ENCODE data around the gene GIMAP7. TPM values are rescaled to one million over a fixed set of nuclear protein-coding genes. Genes with fewer than 3 reads are reported as not detected.
"Not testable (repeated sequence)": the region's sequence is repeated elsewhere in the genome, so short reads cannot be mapped to it uniquely, and the experiment has no call there.

The GIMAP7 gene
- not detected in 2 replicates for total RNA-seq (2014; rRNA removed; shearing (Covaris generic))

DNA sequence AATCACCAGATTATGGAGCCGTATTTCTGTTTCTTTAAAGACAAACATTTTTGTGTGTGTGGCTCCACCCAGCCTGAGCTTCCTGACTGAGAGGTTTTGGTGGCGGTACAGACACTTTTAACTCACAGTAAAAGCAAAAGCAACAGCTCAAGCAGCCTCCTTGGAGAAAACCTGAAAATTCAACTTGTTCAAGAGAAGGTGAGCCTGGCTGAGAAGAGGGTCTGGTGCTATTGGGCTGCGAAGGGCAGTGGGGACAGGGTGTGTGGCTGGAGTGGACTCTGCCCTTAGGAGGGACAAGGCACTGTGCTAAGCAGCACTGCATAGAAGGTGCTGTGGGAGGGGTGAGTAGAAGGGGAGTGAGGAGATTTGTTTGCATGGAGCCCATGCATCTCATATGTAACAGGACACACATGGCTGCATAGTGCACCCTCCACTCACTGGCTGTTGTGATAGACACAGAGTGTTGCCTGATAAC, at the start of gene GIMAP7:
Gene GIMAP7, plus strand, starts transcription at position 125 of the 475 bp plus-strand sequence. CDS start 5,103 bp downstream, outside the sequence.
- no peak for DNase-seq (ENCODE audit: low spot score)
- in situ Hi-C loops (cut with HindIII; ENCODE audit: low sequenced_read_pairs) = no loop called here

DNA sequence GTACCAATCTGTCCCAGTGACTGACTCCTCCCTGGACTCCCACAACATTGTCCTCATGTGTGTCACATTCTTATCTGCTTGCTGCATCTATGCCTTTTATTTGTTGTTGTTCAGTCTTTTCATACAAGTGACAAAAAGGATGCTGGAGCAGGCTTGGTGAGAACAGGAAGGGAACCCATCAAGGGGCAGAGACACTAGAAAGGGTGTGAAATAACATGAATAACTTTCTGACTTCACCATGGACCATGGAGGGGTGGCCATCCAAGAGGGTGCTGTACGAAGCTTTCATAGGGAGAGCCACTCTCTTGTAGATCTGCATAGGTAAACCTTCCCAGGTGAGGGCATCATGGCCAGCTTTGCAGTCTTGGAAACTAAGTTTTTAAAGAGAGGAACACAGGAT, 49.7 kb upstream of the GIMAP7 start:
- in situ Hi-C loops (cut with HindIII; ENCODE audit: low sequenced_read_pairs) = no loop called here
- DNase-seq (ENCODE audit: low spot score) = no peak

DNA sequence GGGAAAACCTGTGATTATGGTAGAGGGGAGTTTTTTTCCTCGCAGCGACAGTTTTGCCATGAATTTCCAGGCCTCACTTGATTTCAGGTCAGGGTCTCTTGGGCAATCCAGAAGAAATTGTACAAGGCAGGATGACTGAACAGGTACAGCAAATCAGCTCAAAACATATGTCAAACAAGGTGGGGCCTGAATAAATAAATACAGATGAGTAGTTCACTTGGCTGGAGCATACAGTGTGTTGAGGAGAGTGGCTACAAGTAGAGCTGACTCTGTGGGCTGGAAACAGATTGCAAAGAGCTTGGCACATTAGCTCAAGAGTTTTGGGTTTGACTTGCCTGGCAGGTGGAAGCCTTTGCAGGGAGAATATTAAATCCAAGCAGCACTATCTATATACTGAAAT, 49.3 kb upstream of the GIMAP7 start:
- in situ Hi-C loops (cut with HindIII; ENCODE audit: low sequenced_read_pairs) = no loop called here
- DNase-seq (ENCODE audit: low spot score) = no peak

DNA sequence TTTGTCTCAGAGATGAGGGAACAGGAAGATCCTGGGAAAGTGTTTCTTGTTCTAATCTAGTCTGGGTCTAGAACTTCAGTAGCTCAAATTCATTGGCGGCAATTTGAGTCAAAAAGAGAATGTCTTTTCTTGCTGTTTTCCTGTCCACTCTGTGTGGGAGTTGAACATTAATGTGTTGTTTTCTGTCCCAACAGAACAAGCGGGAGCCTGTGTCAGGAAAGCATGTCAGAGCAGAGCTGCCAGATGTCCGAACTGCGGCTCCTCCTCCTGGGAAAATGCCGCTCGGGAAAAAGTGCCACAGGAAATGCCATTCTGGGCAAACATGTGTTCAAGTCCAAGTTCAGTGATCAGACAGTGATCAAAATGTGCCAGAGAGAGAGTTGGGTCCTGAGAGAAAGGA, 48.2 kb upstream of the GIMAP7 start:
- in situ Hi-C loops (cut with HindIII; ENCODE audit: low sequenced_read_pairs) = no loop called here
- DNase-seq (ENCODE audit: low spot score) = no peak

- in situ Hi-C loops (cut with HindIII; ENCODE audit: low sequenced_read_pairs) = no loop called here
- DNase-seq (ENCODE audit: low spot score) = no peak
Observed at GRCh38 chr7:150468241-150468640, 46.4 kb upstream of the GIMAP7 start.

DNA sequence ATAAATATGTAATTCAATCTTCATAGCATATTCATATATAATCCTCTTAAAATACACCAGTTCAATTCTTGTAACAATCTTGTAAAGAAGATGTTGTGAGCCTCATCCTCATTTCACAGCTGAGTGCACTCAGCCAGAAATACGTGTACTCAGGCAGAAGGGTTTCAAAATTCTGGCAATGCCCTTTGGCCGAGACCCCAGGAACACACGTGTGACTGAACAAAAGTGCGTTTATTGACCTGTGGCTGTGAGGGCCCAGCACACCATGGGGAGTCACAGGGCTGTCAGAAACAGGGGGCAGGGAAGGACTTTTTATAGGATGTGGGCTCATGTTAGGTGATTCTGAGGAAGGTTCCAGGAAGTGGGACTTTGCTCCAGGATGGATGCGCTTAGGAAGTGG, 42.8 kb upstream of the GIMAP7 start:
- in situ Hi-C loops (cut with HindIII; ENCODE audit: low sequenced_read_pairs) = no loop called here
- no peak for DNase-seq (ENCODE audit: low spot score)

DNA sequence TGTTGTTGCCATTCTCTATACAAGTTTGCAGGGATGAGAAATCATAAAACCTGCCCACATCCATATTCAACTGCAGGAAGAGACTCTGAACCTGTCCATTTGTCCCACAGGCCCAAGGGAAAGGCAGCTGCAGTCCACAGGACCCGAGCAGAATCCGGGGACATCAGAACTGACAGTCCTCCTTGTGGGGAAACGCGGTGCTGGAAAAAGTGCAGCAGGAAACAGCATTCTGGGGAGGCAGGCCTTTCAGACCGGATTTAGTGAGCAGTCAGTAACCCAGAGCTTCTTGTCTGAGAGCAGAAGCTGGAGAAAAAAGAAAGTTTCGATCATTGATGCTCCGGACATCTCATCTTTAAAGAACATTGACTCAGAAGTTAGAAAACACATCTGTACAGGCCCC, 40.8 kb upstream of the GIMAP7 start:
- in situ Hi-C loops (cut with HindIII; ENCODE audit: low sequenced_read_pairs) = no loop called here
- DNase-seq (ENCODE audit: low spot score) = no peak

- in situ Hi-C loops (cut with HindIII; ENCODE audit: low sequenced_read_pairs) = no loop called here
- no peak for DNase-seq (ENCODE audit: low spot score)
Observed at GRCh38 chr7:150476285-150476684, 38.4 kb upstream of the GIMAP7 start.

DNA sequence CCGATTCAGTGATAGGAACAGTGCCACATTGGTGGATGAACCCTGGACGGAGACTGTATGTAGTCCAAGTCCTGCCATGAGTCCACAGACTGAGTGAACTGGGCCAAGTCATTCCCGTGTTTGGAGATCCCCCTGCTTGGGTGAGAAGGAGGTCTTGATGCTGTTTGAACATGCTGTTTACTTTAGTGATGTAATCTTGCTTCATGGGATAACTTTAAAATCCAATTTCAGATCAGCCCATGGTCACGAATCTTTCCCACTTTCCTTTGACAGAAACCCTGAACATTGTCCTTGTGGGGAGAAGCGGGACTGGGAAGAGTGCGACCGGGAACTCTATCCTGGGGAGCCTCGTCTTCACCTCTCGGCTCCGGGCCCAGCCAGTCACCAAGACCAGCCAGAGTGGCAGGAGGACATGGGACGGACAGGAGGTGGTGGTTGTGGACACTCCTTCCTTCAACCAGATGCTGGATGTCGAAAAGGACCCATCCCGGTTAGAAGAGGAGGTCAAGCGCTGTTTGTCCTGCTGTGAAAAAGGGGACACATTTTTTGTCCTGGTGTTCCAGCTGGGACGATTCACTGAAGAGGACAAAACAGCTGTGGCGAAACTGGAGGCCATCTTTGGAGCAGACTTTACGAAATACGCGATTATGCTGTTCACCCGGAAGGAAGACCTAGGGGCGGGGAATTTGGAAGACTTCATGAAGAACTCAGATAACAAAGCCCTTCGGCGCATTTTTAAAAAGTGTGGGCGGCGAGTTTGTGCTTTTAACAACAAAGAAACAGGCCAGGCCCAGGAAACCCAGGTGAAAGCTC, 37.6 kb upstream of the GIMAP7 start:
- DNase-seq (ENCODE audit: low spot score) = no peak
- in situ Hi-C loops (cut with HindIII; ENCODE audit: low sequenced_read_pairs) = no loop called here

- DNase-seq (ENCODE audit: low spot score) = no peak
- in situ Hi-C loops (cut with HindIII; ENCODE audit: low sequenced_read_pairs) = no loop called here
Observed at GRCh38 chr7:150479023-150479716, 35.5 kb upstream of the GIMAP7 start.

GRCh38 chr7:150481186-150481920, 33.3 kb upstream of the GIMAP7 start:
- in situ Hi-C loops (cut with HindIII; ENCODE audit: low sequenced_read_pairs) = no loop called here
- no peak for DNase-seq (ENCODE audit: low spot score)

- in situ Hi-C loops (cut with HindIII; ENCODE audit: low sequenced_read_pairs) = no loop called here
- DNase-seq (ENCODE audit: low spot score) = no peak
Observed at GRCh38 chr7:150481922-150482321, 32.8 kb upstream of the GIMAP7 start.

GRCh38 chr7:150483514-150483913, 31.2 kb upstream of the GIMAP7 start:
- DNase-seq (ENCODE audit: low spot score); in situ Hi-C loops (cut with HindIII; ENCODE audit: low sequenced_read_pairs): not testable (repeated sequence)

DNA sequence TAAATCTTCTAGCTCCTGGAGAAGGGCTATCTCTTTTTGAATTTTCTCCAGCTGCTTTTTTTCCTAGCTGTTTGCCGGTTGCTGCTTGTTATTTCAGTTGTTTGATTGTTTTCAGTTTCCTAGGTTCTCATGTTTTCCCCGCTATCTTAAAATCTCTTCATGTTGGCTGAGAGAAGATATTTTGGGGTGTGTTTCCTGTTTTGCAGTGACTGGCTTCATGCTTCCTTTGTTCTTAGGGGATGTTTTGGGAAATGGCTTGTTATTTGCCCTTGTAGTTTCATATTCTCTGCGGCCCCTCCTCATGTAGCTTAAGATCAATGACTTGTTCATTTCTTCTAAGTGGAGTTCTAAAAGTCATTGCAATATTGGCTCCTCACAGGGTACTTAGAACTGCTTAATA, 30.6 kb upstream of the GIMAP7 start:
- in situ Hi-C loops (cut with HindIII; ENCODE audit: low sequenced_read_pairs); DNase-seq (ENCODE audit: low spot score): not testable (repeated sequence)

GRCh38 chr7:150487625-150488024, 27.0 kb upstream of the GIMAP7 start:
- DNase-seq (ENCODE audit: low spot score) = no peak
- in situ Hi-C loops (cut with HindIII; ENCODE audit: low sequenced_read_pairs) = no loop called here

GRCh38 chr7:150489782-150490181, 24.9 kb upstream of the GIMAP7 start:
- no peak for DNase-seq (ENCODE audit: low spot score)
- in situ Hi-C loops (cut with HindIII; ENCODE audit: low sequenced_read_pairs) = no loop called here

DNA sequence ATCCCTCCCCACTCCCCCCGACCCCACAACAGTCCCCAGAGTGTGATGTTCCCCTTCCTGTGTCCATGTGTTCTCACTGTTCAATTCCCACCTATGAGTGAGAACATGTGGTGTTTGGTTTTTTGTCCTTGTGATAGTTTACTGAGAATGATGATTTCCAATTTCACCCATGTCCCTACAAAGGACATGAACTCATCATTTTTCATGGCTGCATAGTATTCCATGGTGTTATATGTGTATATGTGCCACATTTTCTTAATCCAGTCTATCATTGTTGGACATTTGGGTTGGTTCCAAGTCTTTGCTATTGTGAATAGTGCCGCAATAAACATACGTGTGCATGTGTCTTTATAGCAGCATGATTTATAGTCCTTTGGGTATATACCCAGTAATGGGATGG, 21.2 kb upstream of the GIMAP7 start:
- in situ Hi-C loops (cut with HindIII; ENCODE audit: low sequenced_read_pairs); DNase-seq (ENCODE audit: low spot score): not testable (repeated sequence)

DNA sequence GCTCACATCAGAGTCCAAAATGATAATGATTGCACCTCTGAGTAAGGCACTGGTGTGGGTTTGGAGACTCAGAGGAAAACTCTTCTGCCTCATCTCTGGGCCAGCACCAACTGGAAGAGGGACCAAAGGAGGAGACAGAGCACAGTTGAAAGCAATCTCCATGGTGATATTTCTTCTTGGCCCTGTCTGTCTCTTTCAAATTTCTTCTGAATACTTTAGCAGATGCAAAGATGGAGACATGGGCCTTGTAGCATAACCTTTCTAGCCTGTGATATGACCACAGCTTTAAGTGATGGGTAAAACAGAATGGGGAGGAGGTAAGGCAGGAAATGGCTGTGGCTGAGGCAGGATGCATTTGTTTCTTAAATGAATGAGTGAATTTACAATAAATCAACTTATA, 12.2 kb upstream of the GIMAP7 start:
- in situ Hi-C loops (cut with HindIII; ENCODE audit: low sequenced_read_pairs) = no loop called here
- no peak for DNase-seq (ENCODE audit: low spot score)

- in situ Hi-C loops (cut with HindIII; ENCODE audit: low sequenced_read_pairs) = no loop called here
- no peak for DNase-seq (ENCODE audit: low spot score)
Observed at GRCh38 chr7:150503155-150503554, 11.5 kb upstream of the GIMAP7 start.

DNA sequence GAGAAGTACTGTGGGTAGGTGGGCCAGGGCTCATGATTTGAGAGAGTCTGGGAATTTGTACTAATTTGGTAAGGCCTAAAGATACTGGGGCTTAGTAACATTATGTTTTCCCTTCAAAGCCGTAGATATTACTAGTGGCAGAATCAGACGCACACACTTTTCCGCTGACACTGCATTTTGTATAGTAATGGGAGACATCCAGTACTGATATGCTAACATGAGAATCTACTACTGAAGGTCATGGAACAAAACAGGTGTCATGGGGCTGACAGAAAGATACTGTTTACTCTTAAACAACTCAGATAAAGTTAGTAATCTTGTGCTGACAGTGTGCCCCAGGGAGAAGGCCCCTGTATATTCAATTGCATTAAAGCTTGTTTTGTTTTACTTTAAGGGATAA, 11.1 kb upstream of the GIMAP7 start:
- DNase-seq (ENCODE audit: low spot score) = no peak
- in situ Hi-C loops (cut with HindIII; ENCODE audit: low sequenced_read_pairs) = no loop called here

All from G401 (cell line).